ENCODE data around the gene ZDHHC11.
"Not testable (repeated sequence)": the region's sequence is repeated elsewhere in the genome, so short reads cannot be mapped to it uniquely, and the experiment has no call there.

The ZDHHC11 gene

DNA sequence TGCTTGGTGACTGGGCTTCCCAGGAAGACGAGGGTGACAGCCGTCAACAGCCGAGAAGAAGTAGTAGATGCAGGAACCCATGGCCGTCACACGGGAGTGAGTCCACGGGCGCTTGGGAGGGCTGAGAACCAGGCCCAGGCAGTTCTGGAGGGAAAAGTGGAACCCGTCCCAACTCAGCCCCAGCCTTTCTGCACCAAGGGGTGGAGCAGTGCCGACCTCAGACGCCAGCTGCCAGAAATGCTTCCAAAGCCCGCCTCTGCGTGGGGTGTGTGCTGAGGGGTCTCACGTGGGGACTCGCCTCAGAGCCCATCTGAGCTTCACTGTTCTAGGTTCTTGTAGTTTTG lies 78.3 kb downstream of the ZDHHC11 start:
- H2BK120ac ChIP-seq (ENCODE audit: insufficient read depth, low read length, poor library complexity); H3K79me2 ChIP-seq (ENCODE audit: control insufficient read depth, insufficient read depth, low read length, poor library complexity); H3K4me2 ChIP-seq (ENCODE audit: low read length); H3K79me1 ChIP-seq (ENCODE audit: low read length); H4K8ac ChIP-seq (ENCODE audit: low read depth, low read length); H2BK5ac ChIP-seq (ENCODE audit: low read depth, low read length, poor library complexity); H4K91ac ChIP-seq (ENCODE audit: low read depth, low read length); H2BK12ac ChIP-seq (ENCODE audit: low read length); H4K12ac ChIP-seq (ENCODE audit: low read depth, low read length); H3K9ac ChIP-seq (ENCODE audit: low read length); H3K27me3 ChIP-seq (ENCODE audit: insufficient read depth, low read length); H3K4ac ChIP-seq (ENCODE audit: low read depth, low read length); DNase-seq; H3K36me3 ChIP-seq (ENCODE audit: control insufficient read depth in 1 of 2, insufficient read depth in 2 of 2, low read length in 2 of 2); H3K27ac ChIP-seq (ENCODE audit: low read depth, low read length); H3K14ac ChIP-seq (ENCODE audit: low read length); H3K9me3 ChIP-seq (ENCODE audit: insufficient read depth, low read depth, low read length); H3K18ac ChIP-seq (ENCODE audit: low read length); H2AFZ ChIP-seq (ENCODE audit: insufficient read depth, low read length, poor library complexity); H3K4me1 ChIP-seq (ENCODE audit: control insufficient read depth in 1 of 2, insufficient read depth in 2 of 2, low read length in 2 of 2); H2AK5ac ChIP-seq (ENCODE audit: low read length); H3K4me3 ChIP-seq (ENCODE audit: low read depth, low read length); H3K23ac ChIP-seq (ENCODE audit: low read length): not testable (repeated sequence)
- no CpG with 5 or more reads among the region's 14 CpGs for WGBS (ENCODE audit: extremely low coverage, insufficient coverage, insufficient read length)

DNA sequence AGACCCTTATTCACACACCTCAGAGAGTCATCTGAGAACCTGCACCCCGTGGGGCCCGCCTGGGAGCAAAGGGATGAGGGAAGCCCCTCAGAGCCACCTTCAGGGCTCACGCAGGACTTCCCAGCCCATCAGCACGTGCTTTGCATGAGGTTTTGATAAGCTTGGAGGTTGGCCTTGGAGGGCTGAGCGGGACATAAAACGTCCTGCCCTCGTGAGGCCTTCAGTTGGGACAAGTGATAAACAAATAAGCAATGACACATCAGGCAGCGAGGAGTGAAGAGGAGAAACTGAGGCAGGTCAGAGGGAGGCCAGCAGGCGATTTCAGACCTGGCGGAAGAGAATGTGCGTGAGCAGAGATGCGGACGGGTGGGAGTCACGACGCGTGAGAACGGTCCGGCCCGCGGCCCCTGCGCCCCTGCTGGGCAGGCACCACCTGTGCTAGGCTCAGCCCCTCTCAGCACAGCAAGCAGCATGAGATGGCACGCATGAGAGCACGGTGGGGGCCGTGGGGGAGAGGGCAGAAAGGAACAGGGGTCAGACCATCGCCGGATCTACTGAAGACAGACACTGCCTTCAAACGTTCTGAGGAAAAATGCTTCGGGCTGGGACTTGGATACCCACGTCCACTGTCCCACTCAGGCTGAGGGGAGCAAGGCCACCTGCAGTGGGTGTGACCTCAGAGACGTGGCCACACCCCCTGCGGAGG lies 78.8 kb downstream of the ZDHHC11 start:
- WGBS (ENCODE audit: extremely low coverage, insufficient coverage, insufficient read length), result no CpG with 5 or more reads among the region's 31 CpGs
- not testable (repeated sequence) for H3K4me3 ChIP-seq (ENCODE audit: low read depth, low read length); H4K8ac ChIP-seq (ENCODE audit: low read depth, low read length); H2AK5ac ChIP-seq (ENCODE audit: low read length); H3K79me1 ChIP-seq (ENCODE audit: low read length); H4K91ac ChIP-seq (ENCODE audit: low read depth, low read length); H4K12ac ChIP-seq (ENCODE audit: low read depth, low read length); H3K36me3 ChIP-seq (ENCODE audit: control insufficient read depth in 1 of 2, insufficient read depth in 2 of 2, low read length in 2 of 2); H3K18ac ChIP-seq (ENCODE audit: low read length); H2BK5ac ChIP-seq (ENCODE audit: low read depth, low read length, poor library complexity); H3K79me2 ChIP-seq (ENCODE audit: control insufficient read depth, insufficient read depth, low read length, poor library complexity); H2BK120ac ChIP-seq (ENCODE audit: insufficient read depth, low read length, poor library complexity); H3K27me3 ChIP-seq (ENCODE audit: insufficient read depth, low read length); H3K27ac ChIP-seq (ENCODE audit: low read depth, low read length); H2BK12ac ChIP-seq (ENCODE audit: low read length); H3K9ac ChIP-seq (ENCODE audit: low read length); H3K4ac ChIP-seq (ENCODE audit: low read depth, low read length); H3K4me2 ChIP-seq (ENCODE audit: low read length); H3K4me1 ChIP-seq (ENCODE audit: control insufficient read depth in 1 of 2, insufficient read depth in 2 of 2, low read length in 2 of 2); H2AFZ ChIP-seq (ENCODE audit: insufficient read depth, low read length, poor library complexity); DNase-seq; H3K9me3 ChIP-seq (ENCODE audit: insufficient read depth, low read depth, low read length); H3K14ac ChIP-seq (ENCODE audit: low read length); H3K23ac ChIP-seq (ENCODE audit: low read length)

DNA sequence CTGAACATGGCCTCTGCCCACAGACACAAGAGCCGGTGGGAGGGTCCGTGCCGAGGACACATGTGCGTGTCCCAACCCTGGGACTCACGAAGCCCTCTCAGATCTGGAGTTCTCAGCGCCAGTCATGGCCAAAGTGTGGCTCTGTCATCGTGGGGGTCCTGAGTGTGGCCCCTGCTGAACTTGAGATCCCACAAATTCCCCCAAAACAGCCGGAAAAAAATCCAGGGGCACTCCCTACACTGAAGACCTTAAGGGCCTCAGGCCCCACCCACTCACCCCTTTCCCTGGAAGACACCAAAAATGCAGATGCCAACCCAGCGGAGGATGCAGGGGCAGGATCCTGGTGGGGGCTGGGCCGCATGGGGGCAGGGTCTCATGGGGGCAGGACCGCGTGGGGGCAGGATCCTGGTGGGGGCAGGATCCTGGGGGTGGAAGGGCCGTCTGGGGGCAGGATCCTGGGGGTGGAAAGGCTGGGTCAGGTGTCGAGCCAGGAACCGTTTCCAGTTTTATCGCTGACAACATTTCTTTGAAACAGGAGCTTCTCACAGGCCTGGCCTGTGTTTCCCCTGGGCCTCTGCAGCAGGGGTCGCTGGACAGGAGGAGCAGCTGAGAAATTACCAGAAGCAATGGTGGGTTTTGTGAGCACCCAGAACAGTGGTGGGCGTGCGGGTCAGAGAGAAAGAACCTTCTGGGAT lies 79.6 kb downstream of the ZDHHC11 start:
- H2AFZ ChIP-seq (ENCODE audit: insufficient read depth, low read length, poor library complexity); H2BK5ac ChIP-seq (ENCODE audit: low read depth, low read length, poor library complexity); H3K27me3 ChIP-seq (ENCODE audit: insufficient read depth, low read length); H3K79me1 ChIP-seq (ENCODE audit: low read length); H3K18ac ChIP-seq (ENCODE audit: low read length); H2BK12ac ChIP-seq (ENCODE audit: low read length); H3K4me2 ChIP-seq (ENCODE audit: low read length); H3K23ac ChIP-seq (ENCODE audit: low read length); H4K91ac ChIP-seq (ENCODE audit: low read depth, low read length); H3K4me3 ChIP-seq (ENCODE audit: low read depth, low read length); H4K8ac ChIP-seq (ENCODE audit: low read depth, low read length); H2BK120ac ChIP-seq (ENCODE audit: insufficient read depth, low read length, poor library complexity); H3K4ac ChIP-seq (ENCODE audit: low read depth, low read length); H4K12ac ChIP-seq (ENCODE audit: low read depth, low read length); DNase-seq; H3K79me2 ChIP-seq (ENCODE audit: control insufficient read depth, insufficient read depth, low read length, poor library complexity); H3K27ac ChIP-seq (ENCODE audit: low read depth, low read length); H3K36me3 ChIP-seq (ENCODE audit: control insufficient read depth in 1 of 2, insufficient read depth in 2 of 2, low read length in 2 of 2); H2AK5ac ChIP-seq (ENCODE audit: low read length); H3K9ac ChIP-seq (ENCODE audit: low read length); H3K14ac ChIP-seq (ENCODE audit: low read length); H3K4me1 ChIP-seq (ENCODE audit: control insufficient read depth in 1 of 2, insufficient read depth in 2 of 2, low read length in 2 of 2): not testable (repeated sequence)
- no CpG with 5 or more reads among the region's 19 CpGs for WGBS (ENCODE audit: extremely low coverage, insufficient coverage, insufficient read length)
- peaks cover 12% of the 10 kb centered on the region for H3K9me3 ChIP-seq (ENCODE audit: insufficient read depth, low read depth, low read length)

DNA sequence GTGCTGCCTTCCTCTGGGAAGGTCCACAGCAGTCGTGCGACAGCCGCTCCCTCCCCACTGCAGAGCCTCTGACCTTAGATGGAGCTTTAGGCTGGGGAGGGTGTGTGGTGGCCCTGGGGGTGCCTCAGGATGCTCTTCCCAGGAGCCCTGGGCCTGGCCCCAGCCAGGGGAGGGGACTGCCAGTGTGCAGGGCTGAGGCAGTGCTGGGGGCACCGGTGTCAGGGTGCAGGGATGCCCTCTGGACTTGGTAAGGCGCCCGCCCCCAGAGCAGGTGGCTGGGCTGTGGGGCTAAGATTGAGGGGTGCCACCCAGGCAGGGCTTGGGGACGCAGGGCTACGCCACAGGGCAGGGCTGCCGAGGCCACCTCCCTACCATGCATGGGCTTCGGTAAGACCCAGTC lies 80.2 kb downstream of the ZDHHC11 start:
- H4K12ac ChIP-seq (ENCODE audit: low read depth, low read length); H4K91ac ChIP-seq (ENCODE audit: low read depth, low read length); H3K4ac ChIP-seq (ENCODE audit: low read depth, low read length); H2AK5ac ChIP-seq (ENCODE audit: low read length); H4K8ac ChIP-seq (ENCODE audit: low read depth, low read length); H2AFZ ChIP-seq (ENCODE audit: insufficient read depth, low read length, poor library complexity); H3K27me3 ChIP-seq (ENCODE audit: insufficient read depth, low read length); DNase-seq; H3K4me3 ChIP-seq (ENCODE audit: low read depth, low read length); H2BK5ac ChIP-seq (ENCODE audit: low read depth, low read length, poor library complexity); H3K9ac ChIP-seq (ENCODE audit: low read length); H3K79me2 ChIP-seq (ENCODE audit: control insufficient read depth, insufficient read depth, low read length, poor library complexity); H3K14ac ChIP-seq (ENCODE audit: low read length); H3K79me1 ChIP-seq (ENCODE audit: low read length); H3K4me1 ChIP-seq (ENCODE audit: control insufficient read depth in 1 of 2, insufficient read depth in 2 of 2, low read length in 2 of 2); H3K18ac ChIP-seq (ENCODE audit: low read length); H3K27ac ChIP-seq (ENCODE audit: low read depth, low read length); H3K36me3 ChIP-seq (ENCODE audit: control insufficient read depth in 1 of 2, insufficient read depth in 2 of 2, low read length in 2 of 2); H3K23ac ChIP-seq (ENCODE audit: low read length); H2BK120ac ChIP-seq (ENCODE audit: insufficient read depth, low read length, poor library complexity); H2BK12ac ChIP-seq (ENCODE audit: low read length); H3K4me2 ChIP-seq (ENCODE audit: low read length): not testable (repeated sequence)
- no CpG with 5 or more reads among the region's 10 CpGs for WGBS (ENCODE audit: extremely low coverage, insufficient coverage, insufficient read length)
- H3K9me3 ChIP-seq (ENCODE audit: insufficient read depth, low read depth, low read length), result peaks cover 17% of the 10 kb centered on the region
